Esophagus squamous epithelium (tissue), 4 donors: ENCODE results near the gene CDC25B.

ENCODE experiments used
- POLR2A ChIP-seq, 4 donors: fragments of 450-650 bp; IDR thresholded peaks; one replicate each; pipeline ENCODE4 v1.6.1; 2017; ENCODE audit warnings: antibody characterized with exemption in 4 of 4, mild to moderate bottlenecking in 4 of 4, moderate library complexity in 3 of 4
- TF ChIP-seq, protein P1 (sequence below), 6 experiments: fragments of 450-650 bp in 4 of 6; fragments of 200-600 bp in 2 of 6; sonication (generic) in 2 of 6; IDR thresholded peaks; one replicate each; pipeline ENCODE4 v1.5.1; 2016 to 2019; ENCODE audit warnings: antibody characterized with exemption in 6 of 6, mild to moderate bottlenecking in 4 of 6, moderate library complexity in 4 of 6

DNA sequence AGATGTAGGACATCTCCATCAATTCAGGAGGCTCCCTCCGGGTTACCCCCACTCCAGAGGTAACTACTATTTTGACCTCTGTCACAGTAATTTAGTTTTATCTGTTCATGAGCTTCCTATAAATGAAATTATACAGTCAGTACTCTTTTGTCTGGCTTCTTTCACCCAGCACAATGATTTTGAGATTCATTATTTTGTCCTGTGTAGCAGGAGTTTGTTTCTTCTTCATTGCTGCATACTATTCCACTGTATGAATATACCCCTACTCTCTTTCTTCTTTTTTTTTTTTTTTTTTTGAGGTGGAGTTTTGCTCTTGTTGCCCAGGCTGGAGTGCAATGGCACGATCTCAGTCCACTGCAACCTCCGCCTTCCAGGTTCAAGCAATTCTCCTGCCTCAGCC, 12.4 kb downstream of the CDC25B start:
- TF ChIP-seq, protein P1, sequence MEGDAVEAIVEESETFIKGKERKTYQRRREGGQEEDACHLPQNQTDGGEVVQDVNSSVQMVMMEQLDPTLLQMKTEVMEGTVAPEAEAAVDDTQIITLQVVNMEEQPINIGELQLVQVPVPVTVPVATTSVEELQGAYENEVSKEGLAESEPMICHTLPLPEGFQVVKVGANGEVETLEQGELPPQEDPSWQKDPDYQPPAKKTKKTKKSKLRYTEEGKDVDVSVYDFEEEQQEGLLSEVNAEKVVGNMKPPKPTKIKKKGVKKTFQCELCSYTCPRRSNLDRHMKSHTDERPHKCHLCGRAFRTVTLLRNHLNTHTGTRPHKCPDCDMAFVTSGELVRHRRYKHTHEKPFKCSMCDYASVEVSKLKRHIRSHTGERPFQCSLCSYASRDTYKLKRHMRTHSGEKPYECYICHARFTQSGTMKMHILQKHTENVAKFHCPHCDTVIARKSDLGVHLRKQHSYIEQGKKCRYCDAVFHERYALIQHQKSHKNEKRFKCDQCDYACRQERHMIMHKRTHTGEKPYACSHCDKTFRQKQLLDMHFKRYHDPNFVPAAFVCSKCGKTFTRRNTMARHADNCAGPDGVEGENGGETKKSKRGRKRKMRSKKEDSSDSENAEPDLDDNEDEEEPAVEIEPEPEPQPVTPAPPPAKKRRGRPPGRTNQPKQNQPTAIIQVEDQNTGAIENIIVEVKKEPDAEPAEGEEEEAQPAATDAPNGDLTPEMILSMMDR (IDR thresholded peaks at IDR 0.05): no peak
- TF ChIP-seq POLR2A (IDR thresholded peaks at IDR 0.05): no peak
